GM19035 (cell line): Measurements from ENCODE around the gene RTN4R.
"Not testable (repeated sequence)": the region's sequence is repeated elsewhere in the genome, so short reads cannot be mapped to it uniquely, and the experiment has no call there.

Source experiments
- ATAC-seq: cut with Tn5 transposase; IDR thresholded peaks from one replicate; pipeline ENCODE4 v1.9.1; 2021; ENCODE audit not compliant: unreplicated experiment

Gene RTN4R

GRCh38 chr22:20305894-20306645 is 38.0 kb upstream of the RTN4R start:
- ATAC-seq: no peak

DNA sequence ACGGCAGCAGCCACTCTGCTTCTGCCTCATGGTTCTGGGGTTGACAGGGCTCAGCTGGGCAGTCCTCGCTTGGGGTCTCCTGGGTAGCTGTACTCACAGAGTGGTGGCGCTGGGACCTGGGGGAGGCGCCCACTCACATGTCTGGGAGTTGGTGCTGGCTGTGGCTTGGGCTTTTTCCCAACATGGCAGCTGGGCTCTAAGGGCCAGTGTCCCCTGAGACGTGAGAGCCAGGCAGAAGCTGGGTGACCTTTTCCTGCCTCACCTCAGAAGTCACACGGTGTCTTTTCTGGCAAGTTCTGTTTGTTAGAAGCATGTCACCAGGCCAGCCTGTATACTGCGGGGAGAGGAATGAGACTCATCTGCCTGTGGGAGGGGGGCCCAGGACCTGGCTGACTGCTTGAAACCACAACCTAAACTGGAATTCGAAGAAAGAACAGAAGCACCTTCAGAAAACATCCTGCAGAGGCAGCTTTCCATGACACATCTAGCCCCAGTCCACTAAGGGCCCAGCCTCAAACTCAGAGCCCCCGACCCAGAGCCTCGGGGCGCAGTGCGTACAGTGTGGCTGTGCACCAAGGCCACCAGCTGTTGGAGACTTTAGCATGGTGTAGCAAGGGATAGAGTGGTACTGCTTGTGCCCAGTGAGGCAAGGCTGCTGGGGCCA is 37.2 kb upstream of the RTN4R start:
- ATAC-seq: not testable (repeated sequence)

DNA sequence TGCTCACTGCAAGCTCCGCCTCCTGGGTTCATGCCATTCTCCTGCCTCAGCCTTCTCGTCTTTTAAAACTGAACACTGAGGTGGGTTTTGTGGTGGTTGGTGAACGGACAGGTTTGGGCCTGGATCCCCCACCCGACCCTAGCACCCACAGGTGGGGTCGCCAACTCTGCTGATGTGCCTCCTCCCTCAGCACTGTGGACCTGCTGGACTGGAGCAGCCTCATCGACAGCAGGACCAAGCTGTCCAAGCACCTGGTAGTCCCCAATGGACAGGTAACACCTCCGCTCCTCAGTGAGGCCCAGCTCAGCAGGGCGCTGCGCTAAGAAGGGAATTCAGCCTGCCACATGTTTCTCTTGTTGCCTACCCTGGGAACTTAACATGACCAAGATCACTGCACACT is 36.5 kb upstream of the RTN4R start:
- no peak for ATAC-seq

DNA sequence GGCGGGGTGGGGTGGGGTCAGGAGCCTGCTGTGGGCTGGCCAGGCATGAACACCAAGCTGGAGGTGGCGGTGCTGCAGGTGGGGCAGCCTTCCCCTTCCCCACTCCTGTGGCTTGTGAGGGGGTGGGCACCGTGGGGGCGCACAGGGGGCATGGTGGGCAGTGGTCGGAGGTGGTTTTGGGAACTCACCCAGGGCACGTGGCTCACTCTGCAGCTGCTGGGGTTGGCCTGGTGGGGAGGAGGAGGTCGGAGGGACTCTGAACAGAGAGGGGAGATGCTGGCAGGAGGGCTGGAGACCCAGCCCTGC is 35.1 kb upstream of the RTN4R start:
- not testable (repeated sequence) for ATAC-seq

GRCh38 chr22:20302438-20303228 is 34.5 kb upstream of the RTN4R start:
- no peak for ATAC-seq

DNA sequence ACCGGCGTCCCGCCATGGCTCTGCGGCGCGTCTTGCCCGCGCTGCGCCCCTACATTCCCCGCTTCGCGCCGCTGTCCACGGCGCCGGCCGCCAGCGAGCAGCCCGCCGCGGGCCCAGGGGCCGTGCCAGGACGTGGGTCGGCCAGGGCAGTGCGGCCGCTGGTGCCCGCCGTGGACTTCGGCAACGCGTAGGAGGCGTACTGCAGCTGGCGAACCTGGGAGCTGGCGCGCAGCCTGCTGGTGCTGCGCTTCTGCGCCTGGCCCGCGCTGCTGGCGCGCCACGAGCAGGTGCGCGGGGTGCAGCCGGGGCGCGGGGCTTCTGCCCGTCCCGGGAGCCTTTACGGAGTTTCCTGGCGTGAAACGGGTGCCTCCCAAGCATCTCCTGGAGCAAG is 31.6 kb upstream of the RTN4R start:
- no peak for ATAC-seq

- ATAC-seq: no peak
These were observed 31.0 kb upstream of the RTN4R start for GRCh38 chr22:20298803-20299745.

DNA sequence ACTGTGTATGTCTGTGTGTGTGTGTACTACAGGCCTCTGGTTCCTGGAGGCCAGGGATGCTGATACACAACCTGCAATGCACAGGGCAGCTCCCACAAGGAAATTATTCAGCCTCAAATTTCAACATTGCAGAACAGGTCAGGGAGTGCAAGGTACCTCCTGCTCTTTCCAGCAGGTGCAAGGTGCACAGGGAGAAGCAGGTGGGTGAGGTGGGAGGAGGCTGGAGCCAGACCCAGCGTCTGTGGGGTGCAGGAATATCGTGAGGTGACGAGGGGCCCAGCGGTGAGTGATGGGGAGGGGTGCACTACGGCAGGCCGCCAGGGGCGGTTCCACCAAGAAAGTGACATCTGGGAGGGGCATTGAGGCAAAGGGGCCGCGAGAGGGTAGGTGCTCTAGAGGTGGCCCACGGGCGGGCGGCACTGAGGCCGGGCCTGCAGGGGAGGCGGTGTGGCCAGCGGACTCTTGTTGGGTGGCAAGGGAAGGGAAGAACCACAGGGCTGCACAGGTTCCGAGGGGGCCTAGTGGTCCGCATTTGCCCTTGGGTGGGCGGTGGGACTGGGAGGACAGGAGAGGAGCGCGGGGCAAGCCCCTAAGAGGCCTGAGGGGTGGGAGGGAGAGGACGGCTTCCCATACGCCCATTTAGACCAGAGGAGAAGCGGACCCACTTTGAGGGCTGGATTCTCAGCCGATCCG is 30.1 kb upstream of the RTN4R start:
- no peak for ATAC-seq

DNA sequence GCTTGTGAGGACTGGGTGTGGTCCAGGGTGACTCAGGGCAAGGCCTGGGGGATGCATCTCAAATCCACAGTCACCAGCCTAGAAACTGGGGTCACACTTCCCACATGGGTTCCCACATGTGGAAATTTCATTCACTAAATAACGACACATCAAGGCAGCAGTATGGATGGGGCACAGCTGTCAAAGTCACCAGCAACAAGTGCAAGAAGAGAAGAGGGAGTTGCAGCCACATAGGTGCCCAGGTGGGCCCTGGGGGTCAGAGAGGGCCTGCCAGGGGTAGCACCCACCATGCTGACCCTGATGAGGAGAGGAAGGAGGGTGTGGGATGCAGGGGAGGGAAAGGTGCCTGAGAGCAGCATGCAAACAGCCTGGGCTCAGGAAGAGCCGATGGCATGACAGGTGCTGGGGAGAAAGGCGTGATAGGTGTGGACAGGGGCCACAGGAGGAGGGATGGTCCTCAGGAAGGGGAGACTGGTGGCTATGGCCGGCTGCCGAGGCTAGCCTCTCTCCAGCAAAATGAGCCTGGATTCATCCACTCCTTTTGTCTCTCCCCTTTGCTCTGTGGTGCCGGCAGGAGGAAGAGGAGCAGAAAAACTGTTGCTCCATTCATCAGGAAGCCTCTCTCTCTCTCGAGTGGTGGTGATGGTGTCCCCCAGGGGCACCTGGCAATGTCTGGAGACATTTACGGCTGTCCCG is 29.4 kb upstream of the RTN4R start:
- ATAC-seq: no peak

GRCh38 chr22:20296598-20296997 is 28.5 kb upstream of the RTN4R start:
- no peak for ATAC-seq

DNA sequence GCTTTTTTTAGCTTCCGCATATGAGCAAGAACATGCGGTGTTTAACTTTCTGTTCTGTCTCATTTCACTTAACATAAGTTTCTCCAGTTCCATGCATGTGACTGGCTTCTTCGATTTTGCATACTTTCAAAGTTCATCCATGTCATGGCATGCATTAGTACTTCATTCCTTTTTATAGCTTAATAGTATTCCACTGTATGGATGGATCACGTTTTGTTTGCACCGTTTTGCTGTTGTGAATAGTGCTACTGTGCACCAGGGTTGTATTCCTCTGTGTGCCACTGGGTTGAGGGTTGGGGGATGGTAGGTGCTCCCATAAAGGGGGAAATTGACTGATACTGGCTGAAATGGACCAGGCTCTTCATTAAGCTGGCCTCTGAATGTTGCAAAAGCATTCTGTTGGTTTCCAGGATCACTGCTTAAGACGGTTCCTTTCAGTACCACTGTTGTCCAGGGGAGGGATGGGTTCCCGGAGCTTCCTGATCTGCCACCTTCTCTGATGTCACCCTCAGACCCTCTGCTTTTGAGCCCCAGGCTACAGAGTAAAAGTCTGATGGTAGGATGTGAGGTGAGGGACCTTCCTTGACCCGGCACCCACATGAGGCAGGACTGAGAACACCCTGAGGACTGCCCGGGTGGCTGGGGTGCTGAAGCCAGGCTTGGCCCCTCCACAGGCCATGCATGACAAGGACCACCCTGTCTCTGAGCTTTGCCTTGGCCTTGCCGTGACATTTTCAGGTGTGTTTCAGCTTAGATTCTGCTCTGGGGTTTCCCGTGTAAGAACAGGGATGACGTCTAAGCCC is 27.3 kb upstream of the RTN4R start:
- ATAC-seq: no peak

DNA sequence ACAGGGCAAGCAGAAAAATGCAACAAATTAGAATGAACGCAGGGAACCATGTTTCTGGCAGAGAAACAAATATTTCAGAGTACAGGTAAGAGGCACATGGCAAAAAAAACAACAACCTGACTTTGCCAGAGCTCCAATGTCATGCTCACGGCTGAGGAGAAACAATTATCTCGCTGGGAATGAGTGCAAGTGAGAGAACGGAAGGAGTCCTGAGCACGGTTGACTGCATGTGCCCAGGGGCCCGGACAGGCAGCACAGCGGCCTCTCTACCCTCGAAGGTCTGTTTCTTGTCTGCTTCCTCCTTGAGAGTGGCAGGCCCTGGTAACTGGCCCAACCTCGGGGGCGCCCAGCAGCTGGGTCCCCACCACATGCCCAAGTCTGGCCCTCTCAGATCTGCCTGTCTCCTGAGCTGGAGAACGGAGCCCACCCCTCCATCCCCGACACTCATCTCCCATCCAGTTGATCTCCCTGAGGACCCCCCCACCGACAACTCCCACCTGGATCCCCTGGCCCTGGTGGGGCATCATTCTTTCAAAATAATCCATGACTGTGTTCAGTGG is 24.6 kb upstream of the RTN4R start:
- ATAC-seq: no peak

GRCh38 chr22:20292108-20292507 is 24.0 kb upstream of the RTN4R start:
- no peak for ATAC-seq

DNA sequence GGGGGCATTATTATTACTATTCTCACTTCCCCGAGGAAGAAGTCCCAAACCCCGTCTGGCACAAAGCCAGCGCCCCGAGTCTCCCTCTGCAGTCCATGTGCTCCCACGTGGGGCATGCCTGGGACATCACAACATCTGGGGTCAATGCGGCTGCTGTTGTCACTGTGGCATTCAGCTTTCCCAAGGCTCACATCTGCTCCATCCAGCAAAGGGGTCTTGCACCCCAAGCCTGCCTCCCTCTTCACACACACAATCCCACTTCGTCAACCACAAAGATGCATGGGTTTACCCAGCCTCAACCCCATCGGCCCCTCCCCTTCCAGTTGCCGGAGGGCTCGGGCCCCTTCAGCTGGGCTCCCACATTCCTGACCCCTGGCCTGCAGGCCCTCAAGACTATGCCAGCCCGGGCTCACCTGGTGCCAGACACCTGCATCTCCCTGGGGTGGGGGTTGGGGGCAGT is 23.5 kb upstream of the RTN4R start:
- no peak for ATAC-seq

DNA sequence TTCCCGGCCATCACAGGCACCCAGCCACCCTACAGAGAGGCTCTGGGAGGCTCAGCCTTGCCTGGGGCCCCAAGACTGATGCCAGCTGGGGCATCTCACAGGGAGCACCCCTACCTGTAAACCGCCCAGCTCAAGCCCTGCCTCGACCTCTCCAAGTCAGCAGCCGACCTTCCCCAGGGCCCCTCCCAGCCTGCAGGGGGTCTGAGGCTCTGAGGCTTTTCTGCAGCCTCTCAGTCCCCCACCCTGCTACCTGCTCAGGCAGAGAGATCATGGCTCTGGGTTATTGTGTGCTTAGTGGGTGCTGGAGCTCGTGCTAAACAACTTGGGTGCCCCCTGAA is 23.1 kb upstream of the RTN4R start:
- ATAC-seq: no peak

GRCh38 chr22:20290578-20291248 is 22.6 kb upstream of the RTN4R start:
- no peak for ATAC-seq

- ATAC-seq: no peak
These were observed 21.9 kb upstream of the RTN4R start for GRCh38 chr22:20290045-20290392.
